Measurements from ENCODE around the gene FIZ1.
"Not testable (repeated sequence)": the region's sequence is repeated elsewhere in the genome, so short reads cannot be mapped to it uniquely, and the experiment has no call there.

Gene FIZ1

DNA sequence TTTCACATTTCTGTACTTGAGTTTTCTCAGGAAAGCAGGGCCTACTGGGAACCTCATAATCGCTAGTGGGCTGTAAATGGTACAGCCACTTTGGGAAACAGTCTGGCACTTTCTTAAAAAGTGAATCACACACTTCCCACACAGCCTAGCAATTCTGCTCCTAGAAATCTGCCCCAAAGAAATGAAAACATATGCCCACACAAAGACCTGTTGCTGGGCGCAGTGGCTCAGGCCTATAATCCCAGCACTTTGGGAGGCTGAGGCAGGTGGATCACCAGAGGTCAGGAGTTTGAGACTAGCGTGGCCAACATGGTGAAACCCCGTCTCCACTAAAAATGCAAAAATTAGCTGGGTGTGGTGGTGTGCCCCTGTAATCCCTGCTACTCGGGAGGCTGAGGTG is 29.8 kb downstream of the FIZ1 start:
- DNase-seq (ENCODE audit: low spot score), result not testable (repeated sequence)

DNA sequence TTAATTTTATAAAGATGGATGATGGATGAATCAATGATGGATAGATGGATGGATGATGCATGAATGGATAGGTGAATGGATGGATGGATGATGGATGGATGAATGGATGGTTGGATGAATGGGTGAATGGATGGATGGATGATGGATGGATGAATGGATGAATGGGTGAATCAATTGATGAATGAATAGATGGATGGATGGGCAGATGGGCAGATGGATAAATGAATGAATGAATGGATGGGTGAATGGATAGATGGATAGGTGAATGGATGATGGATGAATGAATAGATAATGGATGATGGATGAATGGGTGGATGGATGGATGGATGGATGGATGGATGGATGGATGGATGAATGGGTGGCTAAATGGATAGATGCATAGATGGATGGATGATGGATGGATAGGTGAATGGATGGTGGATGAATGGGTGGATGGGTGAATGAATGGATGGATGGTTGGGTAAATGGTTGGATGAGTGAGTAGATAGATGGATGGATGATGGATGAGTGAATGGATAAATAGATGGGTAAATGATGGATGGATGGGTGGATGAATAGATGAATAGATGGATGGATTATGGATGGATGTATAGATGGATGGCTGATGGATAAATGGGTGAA is 31.5 kb downstream of the FIZ1 start:
- DNase-seq (ENCODE audit: low spot score), result no peak

DNA sequence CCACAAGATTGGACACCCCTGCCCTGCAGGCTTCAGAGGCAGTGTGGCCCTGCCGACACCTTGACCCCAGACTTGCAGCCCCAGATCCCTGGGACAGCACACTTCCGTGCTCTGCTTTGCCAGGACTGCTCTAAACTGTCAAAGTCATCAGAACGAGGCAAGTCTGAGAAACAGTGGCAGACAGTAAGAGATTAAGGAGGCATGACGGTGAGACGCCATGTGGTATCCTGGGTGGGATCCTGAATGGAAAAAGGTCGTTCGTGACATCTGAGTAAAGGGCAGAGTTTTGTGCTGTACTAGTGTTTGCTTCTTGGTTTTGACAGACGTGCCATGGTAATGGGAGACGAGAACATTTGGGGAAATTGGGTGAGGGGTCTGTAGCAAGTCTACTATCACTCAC is 32.5 kb downstream of the FIZ1 start:
- DNase-seq (ENCODE audit: low spot score), result no peak

DNA sequence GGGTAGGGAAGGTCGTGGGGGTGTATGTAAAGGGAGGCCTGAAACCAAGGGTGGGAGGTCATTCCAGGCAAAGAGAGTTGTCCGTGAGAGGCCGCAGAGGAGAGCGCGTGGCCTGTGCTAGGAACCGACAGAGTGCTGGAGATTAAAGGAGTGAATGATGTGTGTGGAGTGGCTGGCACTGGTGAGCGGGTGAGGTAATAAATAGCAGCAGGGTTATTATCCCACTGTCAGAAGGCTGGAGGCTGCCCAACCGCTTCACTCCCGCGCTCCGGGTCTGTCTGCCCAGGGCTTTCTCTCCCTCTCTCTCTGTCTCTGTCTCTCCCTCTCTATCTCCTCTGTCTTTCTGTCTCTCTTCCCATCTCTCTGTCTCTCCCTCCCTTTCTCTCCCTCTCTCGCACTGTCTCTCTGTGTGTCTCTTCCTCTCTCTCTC is 36.0 kb downstream of the FIZ1 start:
- DNase-seq (ENCODE audit: low spot score), result no peak

DNA sequence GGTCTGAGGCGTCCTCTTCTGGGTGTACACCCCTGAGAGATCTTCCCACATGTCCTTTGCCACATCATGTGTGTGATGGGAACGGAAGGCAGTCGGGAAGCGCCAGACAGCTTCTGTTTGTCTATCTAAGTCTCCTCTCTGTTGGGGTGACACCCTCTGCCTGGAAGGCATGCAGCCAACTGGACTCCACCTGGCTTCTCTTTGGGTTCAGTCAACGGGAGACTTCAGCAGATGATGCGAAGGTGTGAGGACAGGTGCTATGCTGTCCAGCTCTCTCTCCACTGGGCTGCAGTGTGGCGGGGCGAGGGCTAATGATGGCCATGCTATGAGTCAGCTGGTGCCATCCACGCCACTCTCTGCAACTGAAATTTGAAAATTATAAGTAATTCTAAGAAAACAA is 39.6 kb downstream of the FIZ1 start:
- no peak for DNase-seq (ENCODE audit: low spot score)

DNA sequence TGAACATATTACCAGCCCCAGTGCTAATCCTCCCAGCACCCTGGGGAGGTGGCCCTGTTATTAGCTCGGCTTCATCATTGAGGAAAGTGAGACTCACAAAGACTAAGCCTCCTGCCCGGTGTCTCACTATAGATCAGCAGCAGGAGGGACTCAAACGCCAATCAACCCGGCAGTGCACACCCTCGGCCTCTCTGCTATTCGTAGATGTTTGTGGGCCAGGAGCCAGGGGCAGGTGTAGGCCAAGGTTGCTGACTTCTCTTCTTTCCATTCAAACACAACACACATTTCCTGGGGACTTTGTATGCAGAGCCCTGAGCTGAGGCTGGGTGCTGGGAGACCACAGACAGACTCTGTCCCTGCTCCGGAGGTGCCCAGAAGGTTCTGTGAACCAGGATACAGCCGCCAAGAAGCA is 44.6 kb downstream of the FIZ1 start:
- no peak for DNase-seq (ENCODE audit: low spot score)

DNA sequence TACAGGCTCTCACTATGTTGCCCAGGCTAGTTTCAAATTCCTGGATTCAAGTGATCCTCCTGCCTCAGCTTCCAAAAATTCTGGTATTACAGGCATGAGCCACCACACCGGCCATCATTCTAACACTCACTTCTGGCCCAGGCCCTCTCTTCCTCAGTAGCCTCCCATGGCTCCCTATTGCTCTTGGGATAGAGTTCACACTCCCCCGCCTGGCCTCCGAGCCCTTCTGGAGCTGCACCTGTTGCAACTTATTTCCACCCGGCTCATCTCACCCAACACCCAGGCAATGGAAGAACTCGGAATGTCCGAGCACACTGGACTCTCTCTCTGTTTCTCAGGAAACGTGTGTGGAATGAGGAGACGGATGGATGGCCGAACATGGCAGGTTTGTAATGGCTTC is 45.0 kb downstream of the FIZ1 start:
- DNase-seq (ENCODE audit: low spot score), result no peak

DNA sequence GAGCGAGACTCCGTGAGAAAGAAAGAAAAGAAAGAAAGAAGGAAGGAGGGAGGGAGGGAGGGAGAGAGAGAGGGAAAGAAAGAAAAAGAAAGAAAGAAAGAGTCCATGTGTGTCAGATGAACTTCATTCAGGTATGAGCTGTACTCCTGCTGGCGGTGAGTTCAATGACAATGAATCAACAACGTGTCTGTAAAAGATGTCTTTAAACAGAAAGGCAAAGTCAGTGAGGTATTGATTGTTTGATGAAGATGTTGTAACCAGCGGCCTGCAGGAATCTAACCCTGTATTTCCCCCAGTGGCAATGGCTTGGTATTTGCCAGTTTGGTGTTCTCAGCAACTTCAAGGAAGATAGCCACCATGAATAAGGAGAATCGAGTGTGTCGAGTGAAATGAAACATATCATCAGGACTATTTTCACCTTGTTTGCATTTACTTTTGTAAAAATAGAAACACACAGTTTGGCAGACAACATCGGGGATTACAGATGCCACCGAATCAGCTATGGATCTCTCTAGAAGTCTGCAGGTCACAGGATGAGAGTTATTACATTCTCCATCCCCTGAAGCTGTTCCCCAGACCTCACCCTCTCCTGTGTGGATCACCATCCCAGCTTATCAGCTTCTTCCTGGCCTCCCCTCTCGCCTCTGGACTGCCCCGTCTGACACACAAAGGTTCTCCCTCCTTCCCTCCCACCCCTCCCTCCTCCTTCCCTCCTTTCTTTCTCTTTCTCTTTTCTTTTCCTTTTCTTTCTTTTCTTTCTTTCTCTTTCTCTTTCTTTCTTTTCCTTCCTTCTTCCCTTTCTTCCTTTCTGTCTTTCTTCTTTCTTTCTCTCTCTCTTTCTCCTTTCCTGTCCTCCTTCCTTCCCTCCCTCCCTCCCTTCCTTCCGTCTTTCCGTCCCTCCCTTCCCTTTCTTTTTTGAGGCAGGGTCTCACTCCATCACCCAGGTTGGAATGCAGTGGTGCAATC is 45.8 kb downstream of the FIZ1 start:
- no peak for DNase-seq (ENCODE audit: low spot score)

DNA sequence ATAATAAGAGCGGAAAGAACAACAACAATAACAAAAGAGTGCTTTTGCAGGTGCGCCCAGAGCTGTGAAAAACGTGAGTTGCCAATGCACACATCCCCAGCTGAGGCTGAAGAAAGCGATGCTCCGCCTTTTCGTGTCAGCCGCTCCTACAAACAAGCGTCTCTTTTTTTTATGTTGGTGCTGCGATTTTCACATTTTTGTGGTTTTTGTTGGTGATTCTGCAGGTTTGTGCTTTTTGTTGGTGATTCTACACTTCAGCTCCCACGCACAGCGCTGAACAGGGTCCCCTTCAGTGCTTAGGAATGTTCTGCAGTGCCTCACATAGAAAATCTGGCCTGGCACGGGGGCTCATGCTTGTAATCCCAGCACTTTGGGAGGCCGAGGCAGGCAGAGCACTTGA is 46.7 kb downstream of the FIZ1 start:
- DNase-seq (ENCODE audit: low spot score), result no peak

DNA sequence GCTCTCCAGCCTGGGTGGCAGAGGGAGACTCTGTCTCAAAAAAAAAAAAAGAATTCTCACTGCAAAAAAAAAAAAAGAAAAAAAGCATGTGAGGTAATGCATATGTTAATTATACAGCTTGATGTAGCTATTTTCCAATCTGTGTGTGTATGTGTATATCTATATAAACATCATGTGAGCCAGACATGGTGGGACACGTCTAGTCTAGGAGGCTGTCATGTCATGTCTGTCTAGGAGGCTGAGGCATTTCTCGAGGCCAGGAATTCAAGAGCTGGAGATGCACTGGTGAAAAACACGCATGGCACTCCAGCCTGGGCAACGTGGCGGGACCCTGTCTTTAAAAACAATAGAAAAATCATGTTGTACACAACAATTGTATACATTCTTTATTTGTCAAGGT is 47.1 kb downstream of the FIZ1 start:
- DNase-seq (ENCODE audit: low spot score), result no peak

DNA sequence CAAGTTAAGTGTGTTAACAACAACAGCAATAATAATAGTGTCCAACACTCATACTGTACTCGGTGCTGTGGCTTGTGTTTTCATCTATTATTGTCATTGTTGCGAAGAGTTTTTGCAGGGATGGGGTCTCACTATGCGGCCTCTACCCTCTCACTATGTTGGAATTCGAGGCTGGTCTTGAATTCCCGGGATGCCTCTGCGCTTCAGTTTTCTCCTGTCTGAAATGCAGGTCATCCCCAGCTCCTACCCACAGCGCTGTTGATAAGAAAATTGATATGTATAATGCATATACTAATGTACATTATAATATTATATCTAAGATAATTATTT is 49.0 kb downstream of the FIZ1 start:
- DNase-seq (ENCODE audit: low spot score), result no peak

DNA sequence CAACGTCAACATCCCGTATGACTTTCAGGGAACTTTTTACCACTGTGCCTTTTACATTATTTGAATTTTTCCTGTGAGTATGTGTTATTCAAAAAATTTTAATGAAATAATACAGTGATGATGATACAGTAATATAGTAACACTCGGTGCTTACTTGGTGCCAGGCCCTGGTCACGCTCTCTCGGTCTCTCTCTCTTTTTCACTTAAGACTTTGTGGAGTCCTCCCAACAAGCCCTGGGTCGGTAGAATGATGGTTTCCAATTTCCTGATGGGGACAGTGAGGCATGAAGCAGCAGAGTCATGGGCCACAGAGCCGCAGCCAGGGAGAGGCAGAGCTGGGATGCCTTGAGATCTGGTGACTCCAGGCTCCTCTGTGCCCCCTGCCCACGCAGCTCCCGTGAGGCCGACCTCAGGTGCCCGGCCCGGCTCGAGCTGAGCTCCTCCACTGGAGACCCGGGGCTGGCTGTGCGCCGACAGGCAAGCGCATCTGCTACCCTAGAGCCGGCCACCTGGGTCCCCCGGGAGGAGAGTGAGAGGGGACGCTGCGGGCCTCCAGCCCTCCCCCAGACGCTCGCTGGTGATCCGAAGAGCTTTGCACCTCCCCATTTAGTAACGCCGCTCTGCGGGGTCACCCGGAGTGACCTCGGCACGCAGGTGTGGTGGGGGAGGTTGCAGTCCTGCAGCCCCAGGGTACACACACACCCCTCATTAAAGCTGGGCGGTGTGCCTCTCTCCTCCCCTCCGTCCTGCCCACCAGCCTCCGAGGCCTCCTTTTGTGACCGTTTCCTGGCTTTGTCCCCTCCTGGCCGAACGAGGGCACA is 49.6 kb downstream of the FIZ1 start:
- DNase-seq (ENCODE audit: low spot score), result no peak

DNA sequence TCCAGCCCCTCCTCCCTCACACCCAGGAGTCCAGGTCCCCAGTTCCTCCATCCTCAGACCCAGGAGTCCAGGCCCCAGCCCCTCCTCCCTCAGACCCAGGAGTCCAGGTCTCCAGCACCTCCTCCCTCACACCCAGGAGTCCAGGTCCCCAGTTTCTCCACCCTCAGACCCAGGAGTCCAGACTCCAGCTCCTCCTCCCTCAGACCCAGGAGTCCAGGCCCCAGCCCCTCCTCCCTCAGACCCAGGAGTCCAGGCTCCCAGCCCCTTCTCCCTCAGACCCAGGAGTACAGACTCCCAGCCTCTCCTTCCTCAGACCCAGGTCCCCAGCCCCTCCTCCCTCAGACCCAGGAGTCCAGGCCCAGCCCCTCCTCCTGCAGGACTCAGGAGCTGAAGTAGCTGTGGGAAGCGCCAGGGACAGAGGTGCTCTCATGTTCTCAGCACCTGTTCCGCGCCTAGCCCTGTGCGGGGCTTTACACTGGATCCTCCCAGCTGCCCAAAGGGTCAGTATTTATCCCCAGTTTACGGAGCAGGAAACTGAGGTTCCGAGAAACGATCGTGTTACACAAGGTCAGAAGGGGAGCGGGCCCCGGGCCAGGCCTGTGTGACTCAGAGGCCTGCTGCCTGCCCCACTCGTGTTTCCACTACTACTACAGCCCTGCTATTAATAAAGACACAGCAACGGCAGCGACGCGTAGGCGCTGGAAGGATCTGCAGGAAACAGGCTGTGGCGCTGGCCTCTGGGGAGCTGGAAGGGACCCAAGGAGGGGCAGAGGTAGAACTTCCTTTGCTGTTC is 52.3 kb downstream of the FIZ1 start:
- no peak for DNase-seq (ENCODE audit: low spot score)

DNA sequence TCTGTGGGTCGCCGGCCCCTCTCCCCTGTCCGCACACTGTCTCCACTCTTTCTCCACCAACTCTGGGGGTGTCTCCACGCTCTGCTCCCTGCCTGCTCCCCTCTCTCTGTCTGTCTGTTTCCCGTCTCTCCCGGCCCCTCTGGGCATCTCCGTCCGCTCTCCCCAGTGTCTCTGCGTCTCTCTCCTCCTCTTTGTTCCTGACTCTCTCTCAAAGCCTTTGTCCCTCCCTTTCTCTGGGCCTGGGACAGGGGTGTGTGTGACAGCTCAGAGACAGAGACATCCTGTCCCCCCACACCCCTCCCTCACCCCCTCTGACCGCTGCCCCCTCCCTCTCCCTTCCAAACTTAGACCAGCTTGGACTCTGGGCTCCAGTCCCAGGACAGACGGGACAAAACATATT is 53.3 kb downstream of the FIZ1 start:
- DNase-seq (ENCODE audit: low spot score), result no peak

DNA sequence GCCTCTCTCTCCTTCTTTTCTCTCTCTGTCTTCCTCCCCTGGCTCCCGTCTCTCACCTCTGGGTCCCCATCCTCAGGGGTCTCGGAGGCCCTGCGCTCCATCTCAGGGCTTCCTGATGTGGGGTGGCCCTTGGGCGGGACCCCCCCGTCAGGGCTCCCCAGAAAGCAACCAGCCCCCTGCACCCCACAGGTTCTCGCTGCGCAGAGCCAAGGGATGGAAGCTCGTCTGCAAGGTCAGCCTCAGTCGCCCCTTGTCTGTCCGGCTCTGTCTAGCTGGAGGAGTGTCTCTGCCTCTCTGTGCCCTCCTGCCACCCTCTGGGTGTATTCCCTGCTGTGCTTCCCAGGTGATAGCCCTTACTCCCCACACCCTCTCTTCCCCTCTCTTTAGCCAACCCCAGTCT is 53.9 kb downstream of the FIZ1 start, which contains the start of gene SBK3:
SBK3 (minus strand) TSS at position 101 of the 400 bp plus-strand sequence; CDS start at position 101, 0 bp downstream.
- DNase-seq (ENCODE audit: low spot score), result no peak

DNA sequence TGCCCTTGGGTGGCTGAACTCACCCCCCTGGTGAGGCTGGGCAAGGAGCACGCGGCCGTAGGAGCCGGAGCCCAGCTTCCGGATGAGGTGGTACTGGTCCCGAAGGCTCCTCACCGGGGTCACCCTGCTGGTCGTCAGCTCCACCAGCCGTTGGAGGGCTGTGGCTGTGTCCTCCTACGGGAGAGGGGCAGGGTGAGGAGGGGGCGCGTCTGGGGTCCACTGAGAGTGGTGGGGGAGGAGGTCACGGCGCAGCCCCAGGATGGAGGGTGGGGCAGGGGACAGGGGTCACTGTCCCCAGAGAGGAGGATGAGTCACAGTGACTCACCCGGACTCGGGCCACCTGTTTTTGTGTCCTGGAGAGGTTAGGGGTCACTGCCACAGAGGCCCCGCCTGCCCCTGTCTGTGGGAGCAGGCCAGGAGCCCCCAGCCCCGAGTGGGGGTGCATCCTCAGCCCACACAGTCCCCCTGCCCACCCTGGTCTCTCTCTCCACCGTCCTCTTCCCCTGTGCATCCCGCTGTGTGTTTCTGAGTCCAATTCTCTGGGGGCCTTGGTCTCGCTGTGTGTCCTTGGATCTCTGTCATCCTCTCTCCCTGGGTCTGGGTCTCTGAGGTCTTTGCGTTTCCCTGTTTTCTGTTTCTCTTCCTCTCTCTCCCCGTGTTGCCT is 54.4 kb downstream of the FIZ1 start:
- DNase-seq (ENCODE audit: low spot score), result no peak

DNA sequence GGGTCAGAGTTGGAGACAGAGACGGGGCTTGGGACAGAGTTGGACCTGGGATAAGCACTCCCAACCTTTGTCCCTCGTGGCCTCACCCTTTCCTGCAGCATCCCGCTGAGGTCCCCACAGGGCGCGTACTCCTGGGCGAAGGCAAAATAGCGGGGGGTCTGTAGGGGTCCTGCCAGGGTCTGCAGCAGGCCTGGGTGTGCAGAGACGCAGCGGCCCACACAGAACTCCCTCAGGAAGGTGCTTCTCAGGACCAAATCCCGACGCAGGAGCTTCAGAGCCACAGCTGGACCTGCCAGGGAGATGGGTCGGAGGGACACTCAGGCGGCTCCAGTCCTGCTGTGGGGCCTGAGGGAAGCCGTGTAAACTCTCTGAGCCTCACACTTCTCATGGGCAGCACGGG is 55.3 kb downstream of the FIZ1 start:
- no peak for DNase-seq (ENCODE audit: low spot score)

DNA sequence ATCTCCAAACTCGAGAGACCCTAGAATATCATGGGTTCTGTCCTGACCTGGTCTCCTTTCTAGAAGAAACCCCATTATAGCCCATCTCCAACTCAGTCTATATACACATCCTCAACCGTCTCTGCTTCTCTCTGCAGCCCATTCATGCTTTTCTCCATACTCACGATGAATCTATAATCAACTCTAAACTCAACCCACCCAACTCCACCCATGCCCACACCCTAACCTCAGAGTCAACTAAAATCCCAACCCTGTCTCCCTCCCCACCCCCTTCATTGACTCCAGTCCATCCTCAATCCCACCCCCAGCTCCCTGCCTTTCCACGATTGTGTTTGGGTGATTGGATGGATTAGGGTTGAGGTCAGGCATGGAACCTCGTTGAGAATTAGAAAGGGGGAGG is 55.8 kb downstream of the FIZ1 start:
- no peak for DNase-seq (ENCODE audit: low spot score)

DNA sequence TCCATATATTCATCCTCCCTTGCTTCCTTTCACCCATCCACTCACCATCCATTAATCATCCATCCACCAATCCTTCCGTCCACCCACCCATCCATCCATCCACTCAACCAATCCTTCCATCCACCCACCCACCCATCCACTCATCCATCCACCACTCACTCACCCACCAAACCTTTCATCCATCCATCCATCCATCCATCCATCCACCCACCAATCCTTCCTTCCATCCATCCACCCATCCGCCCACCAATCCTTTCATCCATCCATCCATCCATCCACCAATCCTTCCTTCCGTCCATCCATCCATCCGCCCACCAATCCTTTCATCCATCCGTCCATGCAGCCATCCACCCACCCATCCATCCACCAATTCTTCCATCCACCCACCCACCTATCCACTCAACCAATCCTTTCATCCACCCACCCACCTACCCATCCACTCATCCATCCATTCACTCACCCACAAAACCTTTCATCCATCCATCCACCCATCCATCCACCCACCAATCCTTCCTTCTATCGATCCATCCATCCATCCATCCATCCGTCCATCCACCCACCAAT is 56.9 kb downstream of the FIZ1 start:
- no peak for DNase-seq (ENCODE audit: low spot score)
